Subcutaneous adipose tissue (tissue), 4 donors: Measurements from ENCODE around the gene PSMD4. TPM values are rescaled to one million over a fixed set of nuclear protein-coding genes. Genes with fewer than 3 reads are reported as not detected.

Experiments used
- total RNA-seq, 4 donors: library from RNA; depleted of rRNA; stranded (reverse); fragments of >200 nt; gene quantifications; one replicate each; pipeline ENCODE4 v1.1.0, GENCODE V29; 2016
- TF ChIP-seq, protein P1 (sequence below): fragments of 450-650 bp; IDR thresholded peaks from one replicate; pipeline ENCODE4 v1.5.1; 2016; ENCODE audit warnings: low read depth, mild to moderate bottlenecking, control low read depth, antibody characterized with exemption, moderate library complexity

The PSMD4 gene
- total RNA-seq, 4 donors from 2014 or later: 113 to 200 (median 160) TPM

DNA sequence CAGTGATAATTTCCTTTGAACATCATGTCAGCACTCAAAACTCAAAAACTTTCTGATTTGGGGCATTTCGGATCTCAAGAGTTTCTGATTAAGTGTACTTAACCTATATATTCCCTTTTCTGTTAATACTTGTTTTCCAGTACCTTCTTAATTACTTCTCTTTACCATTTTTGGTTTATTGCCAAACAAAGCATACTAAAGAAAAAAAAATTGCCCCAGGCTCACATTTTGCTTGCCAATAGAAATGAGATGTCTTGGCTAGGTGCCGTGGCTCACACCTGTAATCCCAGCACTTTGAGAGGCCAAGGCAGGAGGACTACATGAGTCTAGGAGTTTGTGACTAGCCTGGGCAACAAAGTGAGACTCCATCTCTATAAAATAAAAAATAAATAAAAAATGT, 4.8 kb downstream of the PSMD4 start:
- TF ChIP-seq, protein P1, sequence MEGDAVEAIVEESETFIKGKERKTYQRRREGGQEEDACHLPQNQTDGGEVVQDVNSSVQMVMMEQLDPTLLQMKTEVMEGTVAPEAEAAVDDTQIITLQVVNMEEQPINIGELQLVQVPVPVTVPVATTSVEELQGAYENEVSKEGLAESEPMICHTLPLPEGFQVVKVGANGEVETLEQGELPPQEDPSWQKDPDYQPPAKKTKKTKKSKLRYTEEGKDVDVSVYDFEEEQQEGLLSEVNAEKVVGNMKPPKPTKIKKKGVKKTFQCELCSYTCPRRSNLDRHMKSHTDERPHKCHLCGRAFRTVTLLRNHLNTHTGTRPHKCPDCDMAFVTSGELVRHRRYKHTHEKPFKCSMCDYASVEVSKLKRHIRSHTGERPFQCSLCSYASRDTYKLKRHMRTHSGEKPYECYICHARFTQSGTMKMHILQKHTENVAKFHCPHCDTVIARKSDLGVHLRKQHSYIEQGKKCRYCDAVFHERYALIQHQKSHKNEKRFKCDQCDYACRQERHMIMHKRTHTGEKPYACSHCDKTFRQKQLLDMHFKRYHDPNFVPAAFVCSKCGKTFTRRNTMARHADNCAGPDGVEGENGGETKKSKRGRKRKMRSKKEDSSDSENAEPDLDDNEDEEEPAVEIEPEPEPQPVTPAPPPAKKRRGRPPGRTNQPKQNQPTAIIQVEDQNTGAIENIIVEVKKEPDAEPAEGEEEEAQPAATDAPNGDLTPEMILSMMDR: no peak

DNA sequence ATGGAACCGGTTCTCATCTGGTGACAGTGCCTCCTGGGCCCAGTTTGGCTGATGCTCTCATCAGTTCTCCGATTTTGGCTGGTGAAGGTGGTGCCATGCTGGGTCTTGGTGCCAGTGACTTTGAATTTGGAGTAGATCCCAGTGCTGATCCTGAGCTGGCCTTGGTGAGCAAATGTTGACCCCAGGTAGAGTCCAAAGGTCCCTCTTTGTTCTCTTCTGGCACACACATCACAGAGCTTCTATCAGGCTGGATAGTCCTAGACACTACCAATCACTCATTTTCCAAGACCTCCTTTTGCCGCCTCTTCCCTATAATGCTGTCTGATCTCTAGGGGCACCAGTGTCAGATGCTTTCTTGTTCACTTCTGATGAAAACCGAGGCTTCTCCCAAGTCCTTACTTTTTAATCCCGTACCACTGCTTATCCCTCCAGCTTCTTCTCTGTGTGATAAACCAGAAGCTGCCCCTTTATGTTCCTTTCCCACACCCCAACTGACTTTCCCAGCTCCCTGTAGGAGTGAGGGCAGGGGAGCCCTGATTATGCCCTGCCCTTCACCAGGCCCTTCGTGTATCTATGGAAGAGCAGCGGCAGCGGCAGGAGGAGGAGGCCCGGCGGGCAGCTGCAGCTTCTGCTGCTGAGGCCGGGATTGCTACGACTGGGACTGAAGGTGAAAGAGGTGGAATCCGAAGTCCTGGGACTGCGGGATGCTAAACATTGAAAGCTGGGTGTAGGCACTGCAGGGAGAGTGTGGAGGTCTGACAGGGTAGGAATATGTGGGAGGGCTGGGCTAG, 11.1 kb downstream of the PSMD4 start:
- TF ChIP-seq, protein P1: no peak

DNA sequence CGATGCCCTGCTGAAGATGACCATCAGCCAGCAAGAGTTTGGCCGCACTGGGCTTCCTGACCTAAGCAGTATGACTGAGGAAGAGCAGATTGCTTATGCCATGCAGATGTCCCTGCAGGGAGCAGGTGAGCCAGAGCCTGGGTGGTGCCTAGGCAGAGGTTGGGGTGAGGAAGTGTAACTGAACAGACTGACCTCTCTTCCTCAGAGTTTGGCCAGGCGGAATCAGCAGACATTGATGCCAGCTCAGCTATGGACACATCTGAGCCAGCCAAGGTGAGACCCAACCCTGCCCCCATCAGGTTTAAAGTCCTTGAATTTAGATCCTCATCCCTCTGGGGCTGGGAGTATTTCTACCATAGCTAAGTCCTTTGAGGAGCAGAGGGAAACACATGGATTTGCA, 11.8 kb downstream of the PSMD4 start:
- TF ChIP-seq, protein P1: no peak

DNA sequence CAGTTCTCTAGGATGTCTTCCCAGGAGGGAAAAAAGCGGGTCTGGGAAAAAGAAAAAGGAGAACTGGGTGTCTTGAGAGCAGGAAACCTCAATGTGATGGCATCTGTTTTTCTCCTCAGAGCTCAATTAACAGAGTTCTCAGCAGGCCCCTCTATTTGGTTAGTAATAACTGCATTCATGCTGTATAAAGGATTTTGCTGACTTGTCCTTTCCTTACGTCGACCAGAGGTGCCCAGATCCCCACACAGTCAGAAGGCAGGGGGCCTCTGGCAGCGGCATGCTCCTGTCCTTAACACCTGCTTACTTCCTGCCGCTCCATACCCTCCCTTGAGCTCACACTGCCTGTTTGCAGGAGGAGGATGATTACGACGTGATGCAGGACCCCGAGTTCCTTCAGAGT, 12.3 kb downstream of the PSMD4 start:
- TF ChIP-seq, protein P1: no peak

DNA sequence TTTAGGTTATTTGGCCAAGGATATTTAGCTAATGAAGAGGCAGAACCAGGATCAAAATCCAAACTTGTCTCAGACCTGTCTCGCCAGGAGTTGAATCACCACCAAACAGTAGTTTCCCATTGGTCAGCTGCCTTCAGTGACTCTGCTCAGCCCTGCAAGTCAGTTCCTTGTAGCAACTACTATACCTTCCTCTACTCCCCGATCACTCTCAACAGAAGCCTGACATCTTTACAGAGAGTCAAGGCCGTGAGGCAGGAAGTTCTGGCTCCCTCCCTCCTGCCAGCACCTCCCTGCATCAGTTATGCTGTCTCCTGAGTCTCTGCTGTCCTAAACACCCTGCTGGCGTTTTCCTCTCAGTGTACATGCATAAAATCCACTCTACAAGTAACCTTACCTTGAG, 13.2 kb downstream of the PSMD4 start:
- TF ChIP-seq, protein P1: no peak

DNA sequence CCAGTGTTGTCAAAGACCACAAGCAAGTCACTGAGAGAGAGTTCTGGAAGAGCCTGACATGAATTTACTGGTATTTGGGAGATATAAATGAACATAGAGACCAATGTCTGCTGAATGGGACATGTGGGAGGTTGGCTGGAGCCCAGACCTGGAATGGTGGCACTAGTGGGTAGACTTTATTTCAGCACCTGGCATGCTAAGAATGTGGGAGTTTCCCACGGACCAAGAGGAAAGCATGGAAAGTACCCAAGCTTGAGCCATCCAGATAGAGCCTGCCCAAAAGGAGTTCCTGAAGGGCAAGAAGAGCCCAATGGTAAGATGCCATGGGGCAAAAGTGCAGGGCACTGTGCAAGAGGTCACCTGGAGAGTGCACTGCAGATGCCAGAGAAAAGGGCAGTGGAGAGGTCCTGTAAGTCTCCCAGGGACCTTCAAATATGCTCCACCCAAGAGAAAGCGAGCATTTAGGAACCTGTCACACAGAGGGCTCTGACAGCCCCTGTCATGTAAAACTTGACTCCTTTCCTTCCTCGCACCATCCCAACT, 19.5 kb downstream of the PSMD4 start:
- TF ChIP-seq, protein P1: no peak

DNA sequence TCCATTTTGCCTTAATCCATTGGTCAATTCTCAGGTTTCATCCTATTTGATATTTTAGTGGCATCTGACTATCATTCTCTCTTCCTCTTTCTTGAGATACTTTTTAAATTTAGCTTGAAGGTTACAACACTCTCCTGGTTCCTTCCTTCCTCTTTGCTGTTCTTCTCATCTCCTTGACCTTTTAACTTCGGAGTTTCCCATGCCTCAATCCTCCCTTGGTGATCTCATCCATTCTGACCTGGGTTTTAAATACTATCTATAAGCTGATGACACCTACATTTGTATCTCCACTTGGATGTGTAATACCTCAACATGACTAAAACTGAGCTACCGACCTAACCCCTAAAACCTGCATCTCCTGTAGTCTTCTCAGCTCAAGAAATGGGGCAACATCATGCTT, 22.7 kb downstream of the PSMD4 start:
- TF ChIP-seq, protein P1: no peak
